HepG2 (cell line): Measurements from ENCODE around the gene DDC. TPM values are rescaled to one million over a fixed set of nuclear protein-coding genes. Genes with fewer than 3 reads are reported as not detected.

Source experiments
- ATAC-seq: fragments of 200-7000 bp; cut with Tn5 transposase; 3 replicates; pipeline ENCODE4 v1.9.1; 2020; ENCODE audit warnings: mild to moderate bottlenecking, moderate library complexity
- BruUV-seq: library from RNA; stranded (reverse); fragments of 400-500 nt; replicated peaks from 2 replicates; lab custom pipeline; 2021; lab: Mats Ljungman, UMichigan
- CTCF ChIA-PET: fragments of 300-600 bp; formaldehyde crosslinking; extraction: SDS; loops from one replicate; lab custom pipeline; 2021; ENCODE audit warnings: low total read pairs, inconsistent platforms, low intra/inter-chr PET ratio; lab: Yijun Ruan, JAX
- POLR2A ChIA-PET: fragments of 350-600 bp; sonication (Branson Sonifier 250); formaldehyde crosslinking; loops from one replicate; lab custom pipeline; 2020; ENCODE audit warnings: antibody characterized with exemption, inconsistent platforms; lab: Yijun Ruan, JAX
- DNase-seq: peaks from one replicate; pipeline ENCODE4 v3.0.0-alpha.2; 2015; ENCODE audit warnings: low spot score
- FAIRE-seq: peaks from 3 replicates; lab custom pipeline; 2011; peaks lifted over from hg19 to GRCh38; lab: Jason Lieb, UNC
- H2AFZ ChIP-seq: one replicate; pipeline ENCODE4 v1.6.1; 2011; ENCODE audit warnings: low read length, inconsistent platforms
- H3K27ac ChIP-seq: fragments of 300-600 bp; 3 replicates; pipeline ENCODE4 v1.8.0; 2011; ENCODE audit warnings: mixed run types, mild to moderate bottlenecking, mixed read lengths, low read length, inconsistent platforms; ENCODE audit not compliant: insufficient read depth; ENCODE audit errors: extremely low read length
- H3K27me3 ChIP-seq, 2 experiments: fragments of 200-600 bp in 1 of 2; 2 replicates in 1 of 2; 3 replicates in 1 of 2; pipeline versions ENCODE4 v1.6.0 to v1.8.0; 2011; ENCODE audit warnings: low read length in 2 of 2, mild to moderate bottlenecking in 2 of 2, moderate library complexity in 2 of 2, inconsistent platforms in 1 of 2; ENCODE audit not compliant: insufficient read depth in 2 of 2, control insufficient read depth in 1 of 2
- H3K36me3 ChIP-seq, 2 experiments: fragments of 200-600 bp in 1 of 2; replicated peaks in 1 of 2; 2 replicates in 1 of 2; 3 replicates in 1 of 2; pipeline versions ENCODE4 v1.5.1 to v1.8.0; 2011; ENCODE audit warnings: low read length in 2 of 2, inconsistent platforms in 1 of 2; ENCODE audit not compliant: insufficient read depth in 2 of 2, control insufficient read depth in 1 of 2
- H3K4me1 ChIP-seq: 2 replicates; pipeline ENCODE4 v1.5.1; 2012; ENCODE audit warnings: low read length, inconsistent platforms; ENCODE audit not compliant: insufficient read depth
- H3K4me2 ChIP-seq: 2 replicates; pipeline ENCODE4 v1.6.0; 2011; ENCODE audit warnings: low read depth, low read length, inconsistent platforms
- H3K4me3 ChIP-seq, 3 experiments: fragments of 200-600 bp in 1 of 3; sonication (generic), shearing (Covaris generic) in 1 of 3; replicated peaks in 1 of 3; 2 replicates each; pipeline ENCODE4 v1.5.1; 2011 to 2016; ENCODE audit warnings: low read length in 3 of 3, inconsistent platforms in 2 of 3, low read depth in 2 of 3, mild to moderate bottlenecking in 2 of 3, control low read depth in 1 of 3, mixed read lengths in 1 of 3; ENCODE audit not compliant: insufficient read depth in 1 of 3
- H3K79me2 ChIP-seq: one replicate; pipeline ENCODE4 v1.6.1; 2011; ENCODE audit warnings: low read length, inconsistent platforms; ENCODE audit not compliant: insufficient read depth
- H3K9ac ChIP-seq: 2 replicates; pipeline ENCODE4 v1.6.0; 2011; ENCODE audit warnings: mild to moderate bottlenecking, low read depth, low read length, inconsistent platforms; ENCODE audit not compliant: insufficient read depth
- H3K9me3 ChIP-seq: 2 replicates; pipeline ENCODE4 v1.5.1; 2012; ENCODE audit warnings: mild to moderate bottlenecking, low read length
- H4K20me1 ChIP-seq: 2 replicates; pipeline ENCODE4 v1.6.0; 2011; ENCODE audit warnings: inconsistent platforms, mild to moderate bottlenecking, low read length, moderate library complexity; ENCODE audit not compliant: insufficient read depth
- ATF7 ChIP-seq, 2 experiments: fragments of 450-650 bp in 1 of 2; sonication (generic) in 1 of 2; formaldehyde crosslinking in 1 of 2; IDR thresholded peaks; 2 replicates each; pipeline versions ENCODE4 v1.4.0 to v1.6.1; 2016 to 2020; ENCODE audit warnings: antibody characterized with exemption in 1 of 2, mild to moderate bottlenecking in 1 of 2, missing genetic modification reagents in 1 of 2
- HCFC1 ChIP-seq: fragments of 150-350 bp; IDR thresholded peaks from 2 replicates; pipeline ENCODE4 v1.6.1; 2014; ENCODE audit warnings: low read depth, low read length
- HNRNPL ChIP-seq: fragments of 200-400 bp; formaldehyde crosslinking; IDR thresholded peaks from 2 replicates; pipeline ENCODE4 v1.6.1; 2017; ENCODE audit warnings: mild to moderate bottlenecking, low read depth, low read length
- IRF1 ChIP-seq: sonication (generic); formaldehyde crosslinking; IDR thresholded peaks from 2 replicates; pipeline ENCODE4 v1.4.0; 2020; ENCODE audit warnings: low read depth, mild to moderate bottlenecking, missing genetic modification reagents
- JDP2 ChIP-seq: sonication (generic); formaldehyde crosslinking; IDR thresholded peaks from 2 replicates; pipeline ENCODE4 v1.8.1; 2022; ENCODE audit warnings: missing genetic modification reagents, borderline replicate concordance
- KDM5A ChIP-seq: fragments of 200-600 bp; sonication (generic); IDR thresholded peaks from 2 replicates; pipeline ENCODE4 v1.7.0; 2018; ENCODE audit warnings: antibody characterized with exemption, mild to moderate bottlenecking, low read length, borderline replicate concordance
- MED13 ChIP-seq: sonication (generic); formaldehyde crosslinking; IDR thresholded peaks from 2 replicates; pipeline ENCODE4 v1.5.0; 2020; ENCODE audit warnings: missing genetic modification reagents
- NKX3-1 ChIP-seq: sonication (generic); formaldehyde crosslinking; IDR thresholded peaks from 2 replicates; pipeline ENCODE4 v1.5.0; 2020; ENCODE audit warnings: missing genetic modification reagents
- PREB ChIP-seq: sonication (generic); formaldehyde crosslinking; IDR thresholded peaks from 2 replicates; pipeline ENCODE4 v1.4.0; 2020; ENCODE audit warnings: missing genetic modification reagents
- PTBP1 ChIP-seq: fragments of 200-400 bp; formaldehyde crosslinking; IDR thresholded peaks from 2 replicates; pipeline ENCODE4 v1.6.1; 2018; ENCODE audit warnings: low read length, low read depth; ENCODE audit not compliant: poor library complexity, severe bottlenecking
- SIN3B ChIP-seq: fragments of 150-350 bp; IDR thresholded peaks from 2 replicates; pipeline ENCODE4 v1.6.1; 2014; ENCODE audit warnings: low read length
- SP1 ChIP-seq, 2 experiments: fragments of 450-650 bp in 1 of 2; sonication (generic) in 1 of 2; formaldehyde crosslinking in 1 of 2; IDR thresholded peaks; 2 replicates each; pipeline versions ENCODE4 v1.4.0 to v1.6.1; 2016 to 2020; ENCODE audit warnings: missing genetic modification reagents in 1 of 2
- WIZ ChIP-seq: sonication (generic); formaldehyde crosslinking; IDR thresholded peaks from 2 replicates; pipeline ENCODE4 v1.5.1; 2020; ENCODE audit warnings: mild to moderate bottlenecking, missing genetic modification reagents
- YY1 ChIP-seq: IDR thresholded peaks from 2 replicates; pipeline ENCODE4 v1.6.1; 2011; ENCODE audit warnings: low read length, low read depth, moderate library complexity, mild to moderate bottlenecking; ENCODE audit not compliant: insufficient read depth, insufficient replicate concordance
- ZNF570 ChIP-seq: sonication (generic); formaldehyde crosslinking; IDR thresholded peaks from 2 replicates; pipeline ENCODE4 v1.4.0; 2020; ENCODE audit warnings: mild to moderate bottlenecking, missing genetic modification reagents, borderline replicate concordance
- WGBS: methylation state at CpG from one replicate; pipeline ENCODE4 v1.1.6; 2017; ENCODE audit warnings: low lambda C conversion rate; 5-methylcytosine and 5-hydroxymethylcytosine counted together
- in situ Hi-C: cut with HindIII; loops from 2 replicates; pipeline ENCODE4 v1.10.0; 2017; ENCODE audit warnings: low pct_unique_long_range_greater_than_20kb; ENCODE audit not compliant: extremely low pct_ligation_motif_present
- intact Hi-C: fragments of 100-400 bp; cut with micrococcal nuclease; formaldehyde crosslinking; loops from one replicate; pipeline ENCODE4 v1.10.0; 2022; ENCODE audit not compliant: unreplicated experiment
- polyA plus RNA-seq, 8 experiments: library from polyadenylated mRNA; depleted of rRNA in 3 of 8; stranded (reverse) in 7 of 8; unstranded in 1 of 8; fragments of >200 nt; fragmentation: Illumina TruSeq in 4 of 8; extraction: Trizol in 4 of 8; gene quantifications; 2 replicates each; pipeline versions ENCODE4 v1.2.1 to v1.2.3, GENCODE V29; 2011 to 2016; ENCODE audit warnings: low read depth in 4 of 8, missing spikeins in 1 of 8, mixed read lengths in 1 of 8; ENCODE audit not compliant: insufficient read depth in 1 of 8
- total RNA-seq, 5 experiments: library from RNA; depleted of rRNA; stranded (reverse); fragments of >200 nt; fragmentation: Illumina TruSeq; extraction: Trizol; gene quantifications; 2 replicates each; pipeline ENCODE4 v1.2.3, GENCODE V29; 2016; ENCODE audit warnings: low read depth in 1 of 5

Gene DDC
- total and polyA plus RNA-seq, 2 of the 13 experiments (the other 11 are each of a cell fraction or from before 2014, with no cell fraction given), result 11.7 to 93.3 TPM

GRCh38 chr7:50504646-50505546, 60.3 kb downstream of the DDC start (continued):
- TF ChIP-seq IRF1 (CRISPR knock-in tag), result no peak
- no peak for TF ChIP-seq MED13 (CRISPR knock-in tag)
- no peak for TF ChIP-seq WIZ (CRISPR knock-in tag)
- no peak for TF ChIP-seq HNRNPL
- no peak for TF ChIP-seq ATF7 (IDR thresholded peaks at IDR 0.05)
- TF ChIP-seq ATF7 (CRISPR knock-in tag; IDR thresholded peaks at IDR 0.05), result no peak
- TF ChIP-seq KDM5A, result no peak
- TF ChIP-seq, all 625 proteins: peak for 0

- no peak for FAIRE-seq
- H3K4me2 ChIP-seq, result no peak overlapping the region
These were observed 62.3 kb downstream of the DDC start for GRCh38 chr7:50502947-50503346.

More at GRCh38 chr7:50502947-50503346, 62.3 kb downstream of the DDC start:
- no peak overlapping the region for H3K9ac ChIP-seq
- ATAC-seq (no peak), DNase-seq (no peak)
- POLR2A ChIA-PET, result no interaction called here
- H3K9me3 ChIP-seq, result no peaks in the 10 kb centered on the region
- 100% methylated on average over 3 of the region's 5 CpGs for WGBS
- peaks cover 12 to 17% of the 10 kb centered on the region in 2 experiments; a peak in 3 of 5 replicates for H3K36me3 ChIP-seq
- in situ Hi-C loops (no loop called here), intact Hi-C loops (no loop called here)
- CTCF ChIA-PET, result no interaction called here
- no peak overlapping the region for H3K27ac ChIP-seq
- H3K27me3 ChIP-seq, result no peaks in the 10 kb centered on the region
- no peaks in the 10 kb centered on the region for H4K20me1 ChIP-seq
- H2AFZ ChIP-seq, result no peak overlapping the region
- BruUV-seq, result no TSS peak
- no peak overlapping the region for H3K4me3 ChIP-seq
- no peaks in the 10 kb centered on the region for H3K79me2 ChIP-seq
- TF ChIP-seq SP1 (IDR thresholded peaks at IDR 0.05), result no peak
- TF ChIP-seq SP1 (CRISPR knock-in tag; IDR thresholded peaks at IDR 0.05), result no peak
- no peak for TF ChIP-seq HCFC1
- TF ChIP-seq PREB (CRISPR knock-in tag), result no peak
- TF ChIP-seq JDP2 (CRISPR knock-in tag), result no peak
- no peak for TF ChIP-seq ZNF570 (CRISPR knock-in tag)
- TF ChIP-seq NKX3-1, result no peak
- TF ChIP-seq SIN3B, result no peak
- TF ChIP-seq YY1, result no peak
- TF ChIP-seq PTBP1, result no peak
- H3K4me1 ChIP-seq, result no peaks in the 10 kb centered on the region
